GM21526 (cell line): ENCODE results near the gene PCDHA7.
"Not testable (repeated sequence)": the region's sequence is repeated elsewhere in the genome, so short reads cannot be mapped to it uniquely, and the experiment has no call there.

Experiments
- ATAC-seq: cut with Tn5 transposase; IDR thresholded peaks from one replicate; pipeline ENCODE4 v1.9.1; 2021; ENCODE audit warnings: moderate library complexity; ENCODE audit not compliant: unreplicated experiment, low FRiP score

Gene PCDHA7

DNA sequence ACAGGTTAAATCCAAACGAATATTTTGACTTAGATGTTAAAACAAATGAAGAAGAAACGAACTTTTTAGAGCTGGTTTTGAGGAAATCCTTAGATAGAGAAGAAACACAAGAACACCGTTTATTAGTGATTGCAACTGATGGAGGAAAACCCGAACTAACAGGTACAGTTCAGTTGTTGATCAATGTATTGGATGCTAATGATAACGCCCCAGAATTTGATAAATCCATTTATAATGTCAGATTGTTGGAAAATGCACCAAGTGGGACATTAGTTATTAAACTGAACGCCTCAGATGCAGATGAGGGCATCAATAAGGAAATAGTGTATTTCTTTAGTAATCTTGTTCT is 11.8 kb upstream of the PCDHA7 start:
- no peak for ATAC-seq

DNA sequence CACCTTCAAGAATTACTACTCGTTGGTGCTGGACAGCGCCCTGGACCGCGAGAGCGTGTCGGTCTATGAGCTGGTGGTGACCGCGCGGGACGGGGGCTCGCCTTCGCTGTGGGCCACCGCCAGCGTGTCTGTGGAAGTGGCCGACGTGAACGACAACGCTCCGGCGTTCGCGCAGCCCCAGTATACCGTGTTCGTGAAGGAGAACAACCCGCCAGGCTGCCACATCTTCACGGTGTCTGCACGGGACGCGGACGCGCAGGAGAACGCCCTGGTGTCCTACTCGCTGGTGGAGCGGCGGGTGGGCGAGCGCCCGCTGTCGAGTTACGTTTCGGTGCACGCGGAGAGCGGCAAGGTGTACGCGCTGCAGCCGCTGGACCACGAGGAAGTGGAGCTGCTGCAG is 11.1 kb upstream of the PCDHA7 start:
- not testable (repeated sequence) for ATAC-seq

DNA sequence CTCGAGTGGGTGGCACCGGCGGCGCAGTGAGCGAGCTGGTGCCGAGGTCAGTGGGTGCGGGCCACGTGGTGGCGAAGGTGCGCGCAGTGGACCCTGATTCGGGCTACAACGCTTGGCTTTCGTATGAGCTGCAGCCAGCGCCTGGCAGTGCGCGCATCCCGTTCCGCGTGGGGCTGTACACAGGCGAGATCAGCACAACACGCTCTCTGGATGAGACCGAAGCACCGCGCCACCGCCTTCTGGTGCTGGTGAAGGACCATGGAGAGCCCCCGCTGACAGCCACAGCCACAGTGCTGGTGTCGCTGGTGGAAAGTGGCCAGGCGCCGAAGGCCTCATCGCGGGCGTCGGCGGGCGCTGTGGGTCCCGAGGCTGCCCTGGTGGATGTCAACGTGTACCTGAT is 10.6 kb upstream of the PCDHA7 start:
- ATAC-seq = no peak

DNA sequence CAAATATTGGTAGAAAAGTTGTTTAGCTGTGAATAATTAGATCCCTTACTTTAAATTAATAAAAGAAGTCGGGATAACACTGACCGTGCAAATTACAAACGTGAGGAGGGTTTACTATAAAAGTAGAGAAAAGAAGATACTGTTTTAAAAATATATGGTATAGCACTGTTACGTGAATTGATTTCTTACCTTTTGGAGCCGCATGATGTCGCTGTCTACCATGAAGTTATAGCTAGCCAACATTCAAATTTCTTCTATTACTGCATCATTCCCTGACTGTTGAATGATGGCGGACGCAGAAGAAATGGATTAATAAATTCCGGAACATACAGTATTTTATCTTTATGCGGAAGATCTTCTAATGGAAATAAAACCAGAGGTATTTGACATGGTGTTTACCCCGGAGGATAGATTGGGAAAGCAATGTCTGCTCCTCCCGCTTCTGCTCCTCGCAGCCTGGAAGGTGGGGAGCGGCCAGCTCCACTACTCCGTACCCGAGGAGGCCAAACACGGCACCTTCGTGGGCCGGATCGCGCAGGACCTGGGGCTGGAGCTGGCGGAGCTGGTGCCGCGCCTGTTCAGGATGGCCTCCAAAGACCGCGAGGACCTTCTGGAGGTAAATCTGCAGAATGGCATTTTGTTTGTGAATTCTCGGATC is 6.2 kb upstream of the PCDHA7 start, which contains the start of gene PCDHA6:
Gene PCDHA6, plus strand, starts transcription at position 257 of the 658 bp plus-strand sequence. Its CDS starts 132 bp downstream, at position 389.
- ATAC-seq = no peak

DNA sequence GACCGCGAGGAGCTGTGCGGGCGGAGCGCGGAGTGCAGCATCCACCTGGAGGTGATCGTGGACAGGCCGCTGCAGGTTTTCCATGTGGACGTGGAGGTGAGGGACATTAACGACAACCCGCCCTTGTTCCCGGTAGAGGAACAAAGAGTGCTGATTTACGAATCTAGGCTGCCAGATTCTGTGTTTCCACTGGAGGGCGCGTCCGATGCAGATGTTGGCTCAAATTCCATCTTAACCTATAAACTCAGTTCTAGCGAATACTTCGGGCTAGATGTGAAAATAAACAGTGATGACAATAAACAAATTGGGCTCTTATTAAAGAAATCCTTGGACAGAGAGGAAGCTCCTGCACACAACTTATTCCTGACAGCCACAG is 5.7 kb upstream of the PCDHA7 start:
- ATAC-seq = no peak

DNA sequence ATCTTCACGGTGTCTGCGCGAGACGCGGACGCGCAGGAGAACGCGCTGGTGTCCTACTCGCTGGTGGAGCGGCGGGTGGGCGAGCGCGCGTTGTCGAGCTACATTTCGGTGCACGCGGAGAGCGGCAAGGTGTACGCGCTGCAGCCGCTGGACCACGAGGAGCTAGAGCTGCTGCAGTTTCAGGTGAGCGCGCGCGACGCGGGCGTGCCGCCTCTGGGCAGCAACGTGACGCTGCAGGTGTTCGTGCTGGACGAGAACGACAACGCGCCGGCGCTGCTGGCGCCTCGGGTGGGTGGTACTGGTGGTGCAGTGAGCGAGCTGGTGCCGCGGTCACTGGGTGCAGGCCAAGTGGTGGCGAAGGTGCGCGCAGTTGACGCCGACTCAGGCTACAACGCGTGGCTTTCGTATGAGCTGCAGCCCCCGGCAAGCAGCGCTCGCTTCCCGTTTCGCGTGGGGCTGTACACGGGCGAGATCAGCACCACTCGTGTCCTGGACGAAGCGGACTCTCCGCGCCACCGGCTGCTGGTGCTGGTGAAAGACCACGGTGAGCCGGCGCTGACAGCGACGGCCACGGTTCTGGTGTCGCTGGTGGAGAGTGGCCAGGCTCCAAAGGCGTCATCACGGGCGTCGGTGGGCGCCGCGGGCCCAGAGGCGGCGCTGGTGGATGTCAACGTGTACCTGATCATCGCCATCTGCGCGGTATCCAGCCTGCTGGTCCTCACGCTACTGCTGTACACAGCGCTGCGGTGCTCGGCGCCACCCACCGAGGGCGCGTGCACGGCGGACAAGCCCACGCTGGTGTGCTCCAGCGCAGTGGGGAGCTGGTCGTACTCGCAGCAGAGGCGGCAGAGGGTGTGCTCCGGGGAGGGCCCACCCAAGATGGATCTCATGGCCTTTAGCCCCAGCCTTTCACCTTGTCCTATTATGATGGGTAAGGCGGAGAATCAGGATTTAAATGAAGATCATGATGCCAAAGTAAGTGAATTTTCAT is 4.3 kb upstream of the PCDHA7 start:
- ATAC-seq = not testable (repeated sequence)

DNA sequence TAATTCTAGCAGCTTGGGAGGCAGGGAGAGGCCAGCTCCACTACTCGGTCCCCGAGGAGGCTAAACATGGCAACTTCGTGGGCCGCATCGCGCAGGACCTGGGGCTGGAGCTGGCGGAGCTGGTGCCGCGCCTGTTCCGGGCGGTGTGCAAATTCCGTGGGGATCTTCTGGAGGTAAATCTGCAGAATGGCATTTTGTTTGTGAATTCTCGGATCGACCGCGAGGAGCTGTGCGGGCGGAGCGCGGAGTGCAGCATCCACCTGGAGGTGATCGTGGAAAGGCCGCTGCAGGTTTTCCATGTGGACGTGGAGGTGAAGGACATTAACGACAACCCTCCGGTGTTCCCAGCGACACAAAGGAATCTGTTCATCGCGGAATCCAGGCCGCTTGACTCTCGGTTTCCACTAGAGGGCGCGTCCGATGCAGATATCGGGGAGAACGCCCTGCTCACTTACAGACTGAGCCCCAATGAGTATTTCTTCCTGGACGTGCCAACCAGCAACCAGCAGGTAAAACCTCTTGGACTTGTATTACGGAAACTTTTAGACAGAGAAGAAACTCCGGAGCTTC is 455 bp downstream of the PCDHA7 start:
- ATAC-seq = not testable (repeated sequence)

DNA sequence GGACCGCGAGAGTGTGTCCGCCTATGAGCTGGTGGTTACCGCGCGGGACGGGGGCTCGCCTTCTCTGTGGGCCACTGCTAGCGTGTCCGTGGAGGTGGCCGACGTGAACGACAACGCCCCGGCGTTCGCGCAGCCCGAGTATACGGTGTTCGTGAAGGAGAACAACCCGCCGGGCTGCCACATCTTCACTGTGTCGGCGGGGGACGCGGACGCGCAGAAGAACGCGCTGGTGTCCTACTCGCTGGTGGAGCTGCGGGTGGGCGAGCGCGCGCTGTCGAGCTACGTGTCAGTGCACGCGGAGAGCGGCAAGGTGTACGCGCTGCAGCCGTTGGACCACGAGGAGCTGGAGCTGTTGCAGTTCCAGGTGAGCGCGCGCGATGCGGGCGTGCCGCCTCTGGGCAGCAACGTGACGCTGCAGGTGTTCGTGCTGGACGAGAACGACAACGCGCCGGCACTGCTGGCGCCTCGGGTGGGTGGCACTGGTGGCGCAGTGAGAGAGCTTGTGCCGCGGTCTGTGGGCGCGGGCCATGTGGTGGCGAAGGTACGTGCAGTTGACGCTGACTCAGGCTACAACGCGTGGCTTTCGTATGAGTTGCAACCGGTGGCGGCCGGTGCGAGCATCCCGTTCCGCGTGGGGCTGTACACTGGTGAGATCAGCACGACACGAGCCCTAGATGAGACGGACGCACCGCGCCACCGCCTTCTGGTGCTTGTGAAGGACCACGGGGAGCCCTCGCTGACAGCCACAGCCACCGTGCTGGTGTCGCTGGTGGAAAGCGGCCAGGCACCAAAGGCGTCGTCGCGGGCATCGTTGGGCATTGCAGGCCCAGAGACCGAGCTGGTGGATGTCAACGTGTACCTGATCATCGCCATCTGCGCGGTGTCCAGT is 1.8 kb downstream of the PCDHA7 start:
- no peak for ATAC-seq

DNA sequence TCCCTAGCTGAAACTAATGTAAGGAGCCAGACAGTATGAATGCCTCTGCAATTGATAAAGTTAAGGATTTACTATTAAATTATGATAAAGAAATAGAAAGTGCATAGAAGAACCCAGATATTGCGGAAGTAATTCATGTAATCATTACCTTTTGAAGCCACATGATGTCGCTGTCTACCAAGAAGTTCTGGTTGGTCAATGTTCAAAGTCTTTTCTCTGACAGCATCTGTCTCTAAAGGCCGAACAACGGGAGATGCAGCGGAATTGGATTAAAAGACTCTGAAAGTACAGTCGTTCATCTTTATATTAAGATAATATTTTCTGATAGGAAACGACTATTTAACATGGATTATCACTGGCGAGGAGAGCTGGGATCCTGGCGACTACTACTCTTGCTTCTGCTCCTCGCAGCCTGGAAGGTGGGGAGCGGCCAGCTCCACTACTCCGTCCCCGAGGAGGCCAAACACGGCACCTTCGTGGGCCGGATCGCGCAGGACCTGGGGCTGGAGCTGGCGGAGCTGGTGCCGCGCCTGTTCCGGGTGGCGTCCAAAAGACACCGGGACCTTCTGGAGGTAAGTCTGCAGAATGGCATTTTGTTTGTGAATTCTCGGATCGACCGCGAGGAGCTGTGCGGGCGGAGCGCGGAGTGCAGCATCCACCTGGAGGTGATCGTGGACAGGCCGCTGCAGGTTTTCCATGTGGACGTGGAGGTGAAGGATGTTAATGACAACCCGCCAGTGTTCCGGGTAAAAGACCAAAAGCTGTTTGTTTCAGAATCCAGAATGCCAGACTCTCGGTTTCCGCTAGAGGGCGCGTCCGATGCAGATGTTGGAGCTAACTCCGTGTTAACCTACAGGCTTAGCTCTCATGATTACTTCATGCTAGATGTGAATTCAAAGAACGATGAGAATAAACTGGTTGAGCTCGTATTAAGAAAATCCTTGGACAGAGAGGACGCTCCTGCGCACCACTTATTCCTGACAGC is 7.2 kb downstream of the PCDHA7 start, which contains the start of gene PCDHA8:
Gene PCDHA8, plus strand, starts transcription at position 210 of the 985 bp plus-strand sequence. Its CDS starts 135 bp downstream, at position 345.
- ATAC-seq = no peak

DNA sequence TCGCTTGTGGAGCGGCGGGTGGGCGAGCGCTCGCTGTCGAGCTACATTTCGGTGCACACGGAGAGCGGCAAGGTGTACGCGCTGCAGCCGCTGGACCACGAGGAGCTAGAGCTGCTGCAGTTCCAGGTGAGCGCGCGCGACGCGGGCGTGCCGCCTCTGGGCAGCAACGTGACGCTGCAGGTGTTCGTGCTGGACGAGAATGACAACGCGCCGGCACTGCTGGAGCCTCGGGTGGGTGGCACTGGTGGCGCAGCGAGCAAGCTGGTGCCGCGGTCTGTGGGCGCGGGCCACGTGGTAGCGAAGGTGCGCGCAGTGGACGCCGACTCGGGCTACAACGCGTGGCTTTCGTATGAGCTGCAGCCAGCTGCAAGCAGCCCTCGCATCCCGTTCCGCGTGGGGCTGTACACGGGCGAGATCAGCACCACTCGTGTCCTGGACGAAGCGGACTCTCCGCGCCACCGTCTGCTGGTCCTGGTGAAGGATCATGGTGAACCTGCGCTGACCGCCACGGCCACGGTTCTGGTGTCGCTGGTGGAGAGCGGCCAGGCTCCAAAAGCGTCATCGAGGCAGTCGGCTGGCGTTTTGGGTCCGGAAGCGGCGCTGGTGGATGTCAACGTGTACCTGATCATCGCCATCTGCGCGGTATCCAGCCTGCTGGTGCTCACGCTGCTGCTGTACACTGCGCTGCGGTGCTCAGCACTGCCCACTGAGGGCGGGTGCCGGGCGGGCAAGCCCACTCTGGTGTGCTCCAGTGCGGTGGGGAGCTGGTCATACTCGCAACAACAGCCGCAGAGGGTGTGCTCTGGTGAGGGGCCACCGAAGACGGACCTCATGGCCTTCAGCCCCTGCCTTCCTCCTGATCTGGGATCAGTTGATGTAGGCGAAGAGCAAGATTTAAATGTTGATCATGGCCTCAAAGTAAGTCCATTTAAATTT is 9.0 kb downstream of the PCDHA7 start:
- ATAC-seq = no peak

DNA sequence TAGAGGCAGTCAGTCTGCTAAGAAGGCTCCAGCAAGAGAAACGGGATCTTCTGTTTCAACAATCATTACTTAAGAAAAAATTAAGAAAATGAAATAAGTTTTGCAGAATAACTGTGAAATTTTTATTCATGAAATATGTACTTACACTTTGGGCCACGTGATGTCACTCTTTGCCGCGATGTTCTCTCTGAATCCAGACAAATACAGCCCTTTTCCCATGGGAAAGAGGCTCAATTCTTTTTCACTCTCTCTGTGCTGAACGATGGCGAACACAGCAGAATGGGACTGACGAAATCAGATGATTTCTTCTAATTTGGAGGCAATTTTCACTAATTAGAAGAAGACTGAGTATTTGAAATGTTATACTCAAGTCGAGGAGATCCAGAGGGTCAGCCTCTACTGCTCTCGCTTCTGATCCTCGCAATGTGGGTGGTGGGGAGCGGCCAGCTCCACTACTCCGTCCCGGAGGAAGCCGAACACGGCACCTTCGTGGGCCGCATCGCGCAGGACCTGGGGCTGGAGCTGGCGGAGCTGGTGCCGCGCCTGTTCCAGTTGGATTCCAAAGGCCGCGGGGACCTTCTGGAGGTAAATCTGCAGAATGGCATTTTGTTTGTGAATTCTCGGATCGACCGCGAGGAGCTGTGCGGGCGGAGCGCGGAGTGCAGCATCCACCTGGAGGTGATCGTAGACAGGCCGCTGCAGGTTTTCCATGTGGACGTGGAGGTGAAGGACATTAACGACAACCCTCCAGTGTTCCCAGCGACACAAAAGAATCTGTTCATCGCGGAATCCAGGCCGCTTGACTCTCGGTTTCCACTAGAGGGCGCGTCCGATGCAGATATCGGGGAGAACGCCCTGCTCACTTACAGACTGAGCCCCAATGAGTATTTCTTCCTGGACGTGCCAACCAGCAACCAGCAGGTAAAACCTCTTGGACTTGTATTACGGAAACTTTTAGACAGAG is 14.4 kb downstream of the PCDHA7 start, which contains the start of gene PCDHA9:
Gene PCDHA9, plus strand, starts transcription at position 244 of the 964 bp plus-strand sequence. Its CDS starts 114 bp downstream, at position 358.
- ATAC-seq = not testable (repeated sequence)

DNA sequence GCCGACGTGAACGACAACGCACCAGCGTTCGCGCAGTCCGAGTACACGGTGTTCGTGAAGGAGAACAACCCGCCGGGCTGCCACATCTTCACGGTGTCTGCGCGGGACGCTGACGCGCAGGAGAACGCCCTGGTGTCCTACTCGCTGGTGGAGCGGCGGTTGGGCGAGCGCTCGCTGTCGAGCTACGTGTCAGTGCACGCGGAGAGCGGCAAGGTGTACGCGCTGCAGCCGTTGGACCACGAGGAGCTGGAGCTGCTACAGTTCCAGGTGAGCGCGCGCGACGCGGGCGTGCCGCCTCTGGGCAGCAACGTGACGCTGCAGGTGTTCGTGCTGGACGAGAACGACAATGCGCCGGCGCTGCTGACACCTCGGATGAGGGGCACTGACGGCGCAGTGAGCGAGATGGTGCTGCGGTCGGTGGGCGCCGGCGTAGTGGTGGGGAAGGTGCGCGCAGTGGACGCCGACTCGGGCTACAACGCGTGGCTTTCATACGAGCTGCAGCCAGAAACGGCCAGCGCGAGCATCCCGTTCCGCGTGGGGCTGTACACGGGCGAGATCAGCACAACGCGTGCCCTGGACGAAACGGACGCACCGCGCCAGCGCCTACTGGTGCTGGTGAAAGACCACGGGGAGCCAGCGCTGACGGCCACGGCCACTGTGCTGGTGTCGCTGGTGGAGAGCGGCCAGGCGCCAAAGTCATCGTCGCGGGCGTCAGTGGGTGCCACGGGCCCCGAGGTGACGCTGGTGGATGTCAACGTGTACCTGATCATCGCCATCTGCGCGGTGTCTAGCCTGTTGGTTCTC is 16.0 kb downstream of the PCDHA7 start:
- not testable (repeated sequence) for ATAC-seq

DNA sequence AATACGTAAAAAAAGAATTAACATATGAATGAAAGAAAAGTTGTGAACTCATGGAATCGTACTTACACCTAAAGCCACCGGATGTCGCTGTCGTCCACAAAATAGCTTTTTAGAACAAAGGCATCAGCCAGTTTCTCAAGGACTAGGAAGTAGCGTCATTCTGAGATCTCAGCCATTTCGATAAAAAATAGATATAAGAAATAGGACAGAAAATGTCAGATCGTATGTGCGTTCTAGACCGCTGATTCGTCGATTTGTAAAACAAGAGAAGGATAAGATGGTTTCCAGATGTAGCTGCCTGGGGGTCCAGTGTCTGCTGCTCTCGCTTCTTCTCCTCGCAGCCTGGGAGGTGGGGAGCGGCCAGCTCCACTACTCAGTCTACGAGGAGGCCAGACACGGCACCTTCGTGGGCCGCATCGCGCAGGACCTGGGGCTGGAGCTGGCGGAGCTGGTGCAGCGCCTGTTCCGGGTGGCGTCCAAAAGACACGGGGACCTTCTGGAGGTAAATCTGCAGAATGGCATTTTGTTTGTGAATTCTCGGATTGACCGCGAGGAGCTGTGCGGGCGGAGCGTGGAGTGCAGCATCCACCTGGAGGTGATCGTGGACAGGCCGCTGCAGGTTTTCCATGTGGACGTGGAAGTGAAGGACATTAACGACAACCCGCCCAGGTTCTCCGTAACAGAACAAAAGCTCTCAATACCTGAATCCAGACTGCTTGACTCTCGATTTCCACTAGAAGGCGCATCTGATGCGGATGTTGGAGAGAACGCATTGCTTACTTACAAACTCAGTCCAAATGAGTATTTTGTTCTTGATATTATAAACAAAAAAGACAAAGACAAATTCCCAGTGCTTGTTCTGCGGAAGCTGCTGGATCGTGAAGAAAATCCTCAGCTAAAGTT is 22.0 kb downstream of the PCDHA7 start, which contains the start of gene PCDHA10:
Gene PCDHA10, plus strand, starts transcription at position 126 of the 903 bp plus-strand sequence. Its CDS starts 152 bp downstream, at position 278.
- ATAC-seq = no peak

DNA sequence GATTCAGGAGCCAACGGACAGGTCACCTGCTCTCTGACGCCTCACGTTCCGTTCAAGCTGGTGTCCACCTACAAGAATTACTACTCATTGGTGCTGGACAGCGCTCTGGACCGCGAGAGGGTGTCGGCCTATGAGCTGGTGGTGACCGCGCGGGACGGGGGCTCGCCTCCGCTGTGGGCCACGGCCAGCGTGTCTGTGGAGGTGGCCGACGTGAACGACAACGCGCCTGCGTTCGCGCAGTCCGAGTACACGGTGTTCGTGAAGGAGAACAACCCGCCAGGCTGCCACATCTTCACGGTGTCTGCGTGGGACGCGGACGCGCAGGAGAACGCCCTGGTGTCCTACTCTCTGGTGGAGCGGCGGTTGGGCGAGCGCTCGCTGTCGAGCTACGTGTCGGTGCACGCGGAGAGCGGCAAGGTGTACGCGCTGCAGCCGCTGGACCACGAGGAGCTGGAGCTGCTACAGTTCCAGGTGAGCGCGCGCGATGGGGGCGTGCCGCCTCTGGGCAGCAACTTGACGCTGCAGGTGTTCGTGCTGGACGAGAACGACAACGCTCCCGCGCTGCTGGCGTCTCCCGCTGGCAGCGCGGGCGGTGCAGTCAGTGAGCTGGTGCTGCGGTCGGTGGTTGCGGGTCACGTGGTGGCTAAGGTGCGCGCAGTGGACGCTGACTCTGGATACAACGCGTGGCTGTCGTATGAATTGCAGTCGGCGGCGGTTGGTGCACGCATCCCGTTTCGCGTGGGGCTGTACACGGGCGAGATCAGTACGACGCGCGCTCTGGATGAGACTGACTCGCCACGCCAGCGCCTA is 23.3 kb downstream of the PCDHA7 start:
- no peak for ATAC-seq
